ENCODE measurements around the gene RB1.
"Not testable (repeated sequence)": the region's sequence is repeated elsewhere in the genome, so short reads cannot be mapped to it uniquely, and the experiment has no call there.

RB1 gene

DNA sequence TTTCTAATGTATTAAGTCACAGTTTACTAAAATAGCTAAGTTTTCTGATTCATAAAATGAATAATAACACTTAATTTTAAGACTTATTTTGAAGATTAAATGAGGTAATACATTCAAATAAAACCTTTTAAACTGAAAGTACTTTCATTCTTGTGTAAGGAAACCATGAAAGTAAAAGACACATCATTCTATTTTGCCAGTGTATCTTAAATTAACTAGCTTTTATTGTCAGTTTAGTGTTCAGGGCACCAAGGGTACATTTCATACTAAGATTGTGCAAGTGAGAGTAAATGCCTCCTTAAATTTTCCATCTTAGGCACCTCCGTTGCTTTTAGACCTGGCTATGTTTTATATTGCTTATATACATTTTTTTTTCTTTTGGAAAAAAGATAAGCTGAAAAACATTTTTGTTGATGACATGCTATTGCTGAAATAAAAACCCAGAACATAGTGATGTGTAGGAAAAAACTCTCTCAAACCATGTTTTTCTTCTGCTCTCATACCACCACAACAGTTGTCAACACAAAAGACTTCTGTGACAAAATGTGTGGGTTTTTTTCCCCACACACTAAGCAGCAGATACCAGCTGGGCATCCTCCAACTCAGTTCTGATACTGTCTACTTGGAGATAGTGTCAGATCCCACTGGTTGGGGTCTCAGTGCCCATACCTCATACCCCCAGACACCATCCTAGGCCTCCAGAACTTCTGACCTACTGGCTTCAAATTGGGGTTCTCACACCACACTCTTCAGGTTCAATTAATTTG, 140.1 kb downstream of the RB1 start:
- DNase-seq (ENCODE audit: low read depth) = no peak
- no peak overlapping the region for H3K4me3 ChIP-seq (replicated peaks; ENCODE audit: low read depth, low read length)
- TF ChIP-seq, protein P1, sequence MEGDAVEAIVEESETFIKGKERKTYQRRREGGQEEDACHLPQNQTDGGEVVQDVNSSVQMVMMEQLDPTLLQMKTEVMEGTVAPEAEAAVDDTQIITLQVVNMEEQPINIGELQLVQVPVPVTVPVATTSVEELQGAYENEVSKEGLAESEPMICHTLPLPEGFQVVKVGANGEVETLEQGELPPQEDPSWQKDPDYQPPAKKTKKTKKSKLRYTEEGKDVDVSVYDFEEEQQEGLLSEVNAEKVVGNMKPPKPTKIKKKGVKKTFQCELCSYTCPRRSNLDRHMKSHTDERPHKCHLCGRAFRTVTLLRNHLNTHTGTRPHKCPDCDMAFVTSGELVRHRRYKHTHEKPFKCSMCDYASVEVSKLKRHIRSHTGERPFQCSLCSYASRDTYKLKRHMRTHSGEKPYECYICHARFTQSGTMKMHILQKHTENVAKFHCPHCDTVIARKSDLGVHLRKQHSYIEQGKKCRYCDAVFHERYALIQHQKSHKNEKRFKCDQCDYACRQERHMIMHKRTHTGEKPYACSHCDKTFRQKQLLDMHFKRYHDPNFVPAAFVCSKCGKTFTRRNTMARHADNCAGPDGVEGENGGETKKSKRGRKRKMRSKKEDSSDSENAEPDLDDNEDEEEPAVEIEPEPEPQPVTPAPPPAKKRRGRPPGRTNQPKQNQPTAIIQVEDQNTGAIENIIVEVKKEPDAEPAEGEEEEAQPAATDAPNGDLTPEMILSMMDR (IDR thresholded peaks at IDR 0.05; ENCODE audit: low read length, missing control alignments) = no peak

DNA sequence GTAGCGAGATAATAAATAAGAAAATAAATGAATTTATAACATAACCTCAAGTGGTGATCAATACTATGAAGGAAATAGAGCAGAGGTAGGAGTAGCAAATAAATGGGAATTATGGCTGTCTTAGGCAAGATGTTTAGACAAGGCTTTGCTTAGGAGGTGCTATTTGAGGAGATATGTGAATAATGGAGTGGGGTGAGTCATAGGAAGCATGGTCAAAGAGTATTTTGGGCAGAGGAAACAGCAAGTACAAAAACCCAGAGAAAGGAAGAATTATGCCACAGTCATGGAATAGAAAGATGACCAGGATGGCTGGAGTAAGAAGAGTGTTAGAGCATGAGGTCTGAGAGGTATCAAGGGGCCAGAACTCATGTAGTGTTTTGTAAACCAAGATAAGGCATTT, 142.9 kb downstream of the RB1 start:
- TF ChIP-seq, protein P1 (IDR thresholded peaks at IDR 0.05; ENCODE audit: low read length, missing control alignments) = no peak
- DNase-seq (ENCODE audit: low read depth) = peak; percentile 83
- no peak overlapping the region for H3K4me3 ChIP-seq (replicated peaks; ENCODE audit: low read depth, low read length)

DNA sequence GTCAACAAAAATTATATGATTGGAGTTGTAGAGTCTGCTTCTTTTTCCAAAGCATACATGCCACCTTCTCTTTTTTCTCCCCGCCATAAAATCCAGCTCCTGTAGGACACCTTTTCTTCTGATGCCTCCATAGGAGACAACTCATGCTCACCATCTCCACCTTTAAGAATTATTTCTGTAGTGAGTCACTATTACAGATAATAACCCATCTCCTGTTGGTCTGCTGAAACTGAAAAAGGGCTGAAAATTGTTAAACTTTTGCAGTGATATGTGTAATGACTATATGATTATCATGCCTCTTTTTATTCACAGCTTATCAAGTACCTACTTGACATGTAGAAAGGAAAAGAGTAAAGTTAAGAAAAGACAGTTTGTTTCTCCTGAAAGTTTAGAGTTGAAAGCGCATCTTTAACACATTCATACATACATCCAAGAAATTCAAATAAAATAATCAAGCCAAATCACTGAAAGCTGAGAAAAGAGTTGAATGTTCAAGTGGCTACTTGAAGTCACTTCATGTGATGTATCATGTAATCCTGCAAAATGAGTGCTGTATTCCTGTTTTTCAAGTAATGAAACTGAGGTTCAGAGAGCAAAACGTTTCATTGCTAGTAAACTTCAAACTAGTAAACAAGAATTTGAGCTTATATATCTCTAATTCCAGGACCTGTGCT, 144.9 kb downstream of the RB1 start:
- TF ChIP-seq, protein P1 (IDR thresholded peaks at IDR 0.05; ENCODE audit: low read length, missing control alignments) = no peak
- no peak for DNase-seq (ENCODE audit: low read depth)
- H3K4me3 ChIP-seq (replicated peaks; ENCODE audit: low read depth, low read length) = no peak overlapping the region

DNA sequence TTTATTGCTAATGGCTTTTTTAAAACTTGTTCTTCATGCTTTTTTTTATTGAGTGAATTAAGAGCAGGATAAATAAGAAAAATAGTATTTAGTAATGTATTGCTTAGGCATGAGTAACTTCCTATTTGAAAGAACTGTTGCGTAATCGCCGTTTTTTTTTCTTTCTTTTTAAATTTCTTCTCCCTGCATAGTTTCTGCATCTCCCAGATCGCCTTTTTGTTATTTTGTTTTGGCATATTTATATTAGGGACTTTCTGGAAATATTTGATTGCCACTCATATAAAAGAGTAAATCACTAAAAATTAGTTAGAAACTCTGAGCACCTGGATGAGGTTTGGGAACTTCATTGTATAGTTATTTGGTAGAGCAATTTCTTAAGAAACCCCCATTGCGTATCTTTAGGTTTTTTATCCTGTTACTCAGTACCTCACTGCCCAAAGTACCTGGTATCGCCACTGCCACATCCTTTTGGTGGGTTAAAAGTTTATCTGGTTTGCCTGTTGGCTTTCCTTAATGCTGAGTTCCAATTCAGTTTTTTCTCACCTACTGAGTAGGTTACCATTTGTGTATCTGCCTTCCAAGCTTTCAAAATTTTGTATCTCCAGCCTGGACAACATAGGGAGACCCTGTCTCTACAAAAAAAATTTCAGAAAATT, 145.5 kb downstream of the RB1 start:
- TF ChIP-seq, protein P1 (IDR thresholded peaks at IDR 0.05; ENCODE audit: low read length, missing control alignments) = no peak
- peak; percentile 89 for DNase-seq (ENCODE audit: low read depth)
- H3K4me3 ChIP-seq (replicated peaks; ENCODE audit: low read depth, low read length) = peak overlapping the region; percentile 34

DNA sequence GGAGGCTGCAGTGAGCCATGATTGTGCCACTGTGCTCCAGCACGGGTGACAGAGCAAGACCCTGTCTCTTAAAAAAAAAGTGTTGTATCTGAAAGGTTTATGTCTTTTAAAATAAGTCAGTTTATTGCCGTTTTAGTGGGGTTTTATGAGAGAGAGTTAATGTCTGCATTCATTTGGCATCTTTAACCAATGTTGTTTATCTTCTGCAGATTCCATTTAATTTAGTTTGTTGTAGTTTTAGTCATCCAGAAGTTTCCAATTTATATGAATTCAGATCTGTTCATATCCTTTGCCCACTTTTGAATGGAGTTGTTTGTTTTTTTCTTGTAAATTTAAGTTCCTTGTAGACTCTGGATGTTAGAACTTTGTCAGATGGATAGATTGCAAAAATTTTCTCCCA, 146.1 kb downstream of the RB1 start:
- H3K4me3 ChIP-seq (replicated peaks; ENCODE audit: low read depth, low read length) = no peak overlapping the region
- TF ChIP-seq, protein P1 (IDR thresholded peaks at IDR 0.05; ENCODE audit: low read length, missing control alignments) = no peak
- no peak for DNase-seq (ENCODE audit: low read depth)

DNA sequence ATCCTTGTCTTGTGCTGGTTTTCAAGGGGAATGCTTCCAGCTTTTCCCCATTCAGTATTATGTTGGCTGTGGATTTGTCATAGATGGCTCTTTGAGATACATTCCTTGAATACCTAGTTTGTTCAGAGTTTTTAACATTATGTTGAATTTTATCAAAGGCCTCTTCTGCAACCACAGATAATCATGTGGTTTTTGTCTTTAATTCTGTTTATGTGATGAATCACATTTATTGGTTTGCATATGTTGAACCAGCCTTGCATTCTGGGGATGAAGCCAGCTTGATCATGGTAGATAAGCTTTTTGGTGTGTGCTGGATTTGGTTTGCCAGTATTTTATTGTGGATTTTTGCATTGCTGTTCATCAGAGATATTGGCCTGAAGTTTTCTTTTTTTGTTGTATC, 147.6 kb downstream of the RB1 start:
- DNase-seq (ENCODE audit: low read depth); H3K4me3 ChIP-seq (replicated peaks; ENCODE audit: low read depth, low read length): not testable (repeated sequence)

DNA sequence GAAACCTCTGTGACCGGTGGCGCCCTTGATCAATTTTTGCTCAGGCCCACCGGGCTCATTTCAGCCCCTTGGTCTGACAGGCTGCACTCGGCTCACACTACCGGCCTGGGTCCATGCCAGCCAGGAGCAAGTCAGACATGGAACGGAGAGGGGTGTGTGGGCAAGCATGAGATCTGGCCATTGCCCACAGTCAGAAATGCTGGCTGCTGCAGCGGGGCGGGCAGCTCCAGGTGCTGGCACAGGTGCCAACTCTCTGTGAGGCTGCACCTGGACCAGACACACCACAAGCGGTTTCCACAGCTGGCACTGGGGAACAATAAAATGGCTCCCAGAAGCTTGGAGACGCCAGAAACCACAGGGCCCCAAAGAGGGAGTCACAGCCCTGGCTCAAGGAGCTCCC, 153.0 kb downstream of the RB1 start:
- TF ChIP-seq, protein P1 (IDR thresholded peaks at IDR 0.05; ENCODE audit: low read length, missing control alignments) = no peak
- no peak overlapping the region for H3K4me3 ChIP-seq (replicated peaks; ENCODE audit: low read depth, low read length)

More for the DNA sequence above, 153.0 kb downstream of the RB1 start:
- no peak for DNase-seq (ENCODE audit: low read depth)

Data from fibroblast of pulmonary artery (primary cell).